Aorta (tissue), 5 donors: ENCODE results near the gene CSKMT. TPM values are rescaled to one million over a fixed set of nuclear protein-coding genes. Genes with fewer than 3 reads are reported as not detected.

Experiments used
- ATAC-seq: fragments of 200-7000 bp; cut with Tn5 transposase; one replicate; pipeline ENCODE4 v1.9.1; 2022; ENCODE audit warnings: moderate library complexity; ENCODE audit not compliant: low FRiP score
- DNase-seq, 2 donors: peaks; one replicate each; pipeline ENCODE4 v3.0.0-alpha.2; 2020
- H3K27ac ChIP-seq, 2 donors: one replicate each; pipeline ENCODE4 v1.5.1; 2013; ENCODE audit warnings: low read length in 2 of 2, mild to moderate bottlenecking in 2 of 2, moderate library complexity in 2 of 2, control low read depth in 1 of 2, inconsistent platforms in 1 of 2, low read depth in 1 of 2
- H3K27me3 ChIP-seq, 2 donors: one replicate each; pipeline ENCODE4 v1.6.1; 2013; ENCODE audit warnings: control low read depth in 1 of 2, low read length in 1 of 2, mild to moderate bottlenecking in 1 of 2, moderate library complexity in 1 of 2; ENCODE audit not compliant: insufficient read depth in 2 of 2, control insufficient read depth in 1 of 2
- H3K36me3 ChIP-seq, 2 donors: one replicate each; pipeline ENCODE4 v1.6.1; 2013; ENCODE audit warnings: control low read depth in 1 of 2, low read length in 1 of 2, mild to moderate bottlenecking in 1 of 2; ENCODE audit not compliant: insufficient read depth in 2 of 2, control insufficient read depth in 1 of 2
- H3K4me1 ChIP-seq, 2 donors: one replicate each; pipeline ENCODE4 v1.6.1; 2013; ENCODE audit warnings: low read length in 2 of 2, control low read depth in 1 of 2, mild to moderate bottlenecking in 1 of 2, moderate library complexity in 1 of 2; ENCODE audit not compliant: insufficient read depth in 2 of 2, control insufficient read depth in 1 of 2
- H3K4me3 ChIP-seq, 2 donors: one replicate each; pipeline ENCODE4 v1.5.1; 2013; ENCODE audit warnings: low read length in 2 of 2, control low read depth in 1 of 2, mild to moderate bottlenecking in 1 of 2
- H3K9me3 ChIP-seq: one replicate; pipeline ENCODE4 v1.6.1; 2013; ENCODE audit warnings: mild to moderate bottlenecking, low read length; ENCODE audit not compliant: control insufficient read depth
- WGBS, 2 donors: extraction: QIAGEN DNeasy Blood & Tissue Kit; methylation state at CpG; one replicate each; pipeline ENCODE4 v1.1.7; 2013; 5-methylcytosine and 5-hydroxymethylcytosine counted together
- intact Hi-C, 2 donors: fragments of 100-400 bp; cut with DNase I; formaldehyde crosslinking; loops; one replicate each; pipeline versions ENCODE4 v1.14.2 to v1.15.0; 2022
- polyA plus RNA-seq, 2 donors: library from polyadenylated mRNA; stranded (reverse); fragments of 200-250 nt; gene quantifications; one replicate each; pipeline ENCODE4 v1.2.3, GENCODE V29; 2013
- total RNA-seq, 2 donors: library from RNA; stranded (reverse); fragmentation: NEBNext Ultra II Directional; extraction: Animal tissue kit (Norgen Biotek cat#: 25700); gene quantifications; one replicate each; pipeline ENCODE4 v1.2.1, GENCODE V29; 2021
- donor health status: healthy with polysubstance abuse.
- donor health status: Bipolar disorder and iron deficiency.
- donor health status: DM: no; HTN: no; CAD: no.
- donor health status: DM: no; HTN: no; CAD: no.
- donor health status: DM: yes; HTN: yes; CAD: no.

CSKMT gene
- total and polyA plus RNA-seq, 4 donors, result 8.8 to 16.3 (median 11.4) TPM

DNA sequence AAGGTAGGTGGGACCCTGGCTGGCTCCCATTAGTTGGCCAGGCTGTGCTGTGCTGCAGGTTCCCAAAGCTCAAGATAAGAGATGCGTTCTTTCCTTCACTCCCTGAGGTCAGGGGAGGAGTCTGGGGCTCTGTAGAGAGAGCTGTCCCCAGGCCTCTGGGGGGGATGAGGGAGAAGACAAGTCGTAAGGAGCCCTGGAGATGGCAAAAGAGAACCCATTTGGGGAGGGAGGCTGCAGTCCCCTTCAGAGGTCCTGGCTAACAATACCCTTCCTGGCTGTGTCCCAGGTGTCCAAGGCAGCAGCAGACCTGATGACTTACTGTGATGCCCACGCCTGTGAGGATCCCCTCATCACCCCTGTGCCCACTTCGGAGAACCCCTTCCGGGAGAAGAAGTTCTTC lies 43.3 kb downstream of the CSKMT start:
- DNase-seq, result no peak
- Histone ChIP-seq H3K27ac (no peak overlapping the region), H3K9me3 (no peaks in the 10 kb centered on the region), H3K27me3 (no peaks in the 10 kb centered on the region), H3K36me3 (peaks cover 0 to 3% of the 10 kb centered on the region in 2 donors), H3K4me1 (no peaks in the 10 kb centered on the region), H3K4me3 (no peak overlapping the region)
- no peak for ATAC-seq
- WGBS, 2 donors, result 55% methylated on average over 5 of the region's 5 CpGs
- intact Hi-C loops, result loop anchor here in 1 of 2 donors (5.0 to 10.0 kb wide), 3 partner anchors 36 to 126 kb away; partner anchors contain the start of genes LBHD1, STX5, TEX54 and UQCC3

- Histone ChIP-seq H3K27ac (peak overlapping the region in 1 of 2 donors; percentile 82), H3K27me3 (no peaks in the 10 kb centered on the region), H3K4me3 (peak overlapping the region; percentile 27 to 56), H3K4me1 (no peaks in the 10 kb centered on the region), H3K36me3 (peaks cover 0 to 6% of the 10 kb centered on the region in 2 donors), H3K9me3 (no peaks in the 10 kb centered on the region)
- ATAC-seq (no peak), DNase-seq (peak in 1 of 2 donors; percentile 78)
- WGBS, 2 donors, result 2 to 3% methylated on average over 7 of the region's 7 CpGs
- intact Hi-C loops, result loop anchor here in 1 of 2 donors (5.0 to 10.0 kb wide), 3 partner anchors 36 to 126 kb away; partner anchors contain the start of genes LBHD1, STX5, TEX54 and UQCC3
Observed at GRCh38 chr11:62708793-62709192, 43.7 kb downstream of the CSKMT start.

DNA sequence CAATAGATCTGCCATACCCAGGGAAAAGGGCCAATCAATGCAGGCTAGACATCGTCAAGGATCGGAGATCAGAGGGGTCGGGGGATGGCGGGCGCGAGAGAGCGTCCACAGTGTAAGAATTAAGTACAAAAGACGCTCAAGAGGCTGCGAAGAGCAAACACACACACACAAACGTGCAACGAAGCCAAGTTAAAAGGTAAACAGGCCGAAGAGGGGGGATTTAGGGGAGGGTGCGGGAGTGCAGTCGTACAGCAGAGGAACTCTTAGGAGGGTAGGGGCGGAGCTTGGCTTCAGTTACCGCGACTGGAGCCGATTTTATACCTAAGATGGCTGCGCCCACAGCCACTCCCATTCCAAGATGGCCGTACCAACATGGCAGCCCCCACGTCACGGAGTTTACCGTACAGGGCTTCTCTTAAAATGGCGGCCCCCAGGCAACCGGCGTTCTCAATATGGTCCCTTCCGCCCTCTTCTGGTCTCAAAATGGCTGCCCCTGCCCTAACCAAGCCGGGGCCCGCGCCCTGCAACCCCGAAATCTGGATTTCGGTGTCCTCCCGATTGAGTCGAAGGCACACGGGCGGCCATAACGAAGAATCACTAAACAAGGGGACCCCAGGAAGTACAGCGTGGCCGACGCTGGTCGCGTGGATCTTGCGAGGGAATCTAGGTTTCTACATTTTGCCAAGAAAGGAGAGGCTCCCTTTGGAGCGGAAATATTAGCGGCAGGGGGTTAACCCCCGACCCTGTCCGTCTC lies 44.3 kb downstream of the CSKMT start:
- ATAC-seq (peak; percentile 95), DNase-seq (peak; percentile 98 to 99)
- 0% methylated on average over 47 of the region's 47 CpGs for WGBS, 2 donors
- intact Hi-C loops, result loop anchor here in 1 of 2 donors (5.0 to 10.0 kb wide), 3 partner anchors 37 to 125 kb away; partner anchors contain the start of genes LBHD1, STX5, TEX54 and UQCC3
- Histone ChIP-seq H3K4me1 (no peaks in the 10 kb centered on the region), H3K36me3 (peaks cover 3 to 8% of the 10 kb centered on the region in 2 donors), H3K27me3 (no peaks in the 10 kb centered on the region), H3K9me3 (no peaks in the 10 kb centered on the region), H3K27ac (peak overlapping the region; percentile 20 to 99), H3K4me3 (peak overlapping the region; percentile 43 to 56)

DNA sequence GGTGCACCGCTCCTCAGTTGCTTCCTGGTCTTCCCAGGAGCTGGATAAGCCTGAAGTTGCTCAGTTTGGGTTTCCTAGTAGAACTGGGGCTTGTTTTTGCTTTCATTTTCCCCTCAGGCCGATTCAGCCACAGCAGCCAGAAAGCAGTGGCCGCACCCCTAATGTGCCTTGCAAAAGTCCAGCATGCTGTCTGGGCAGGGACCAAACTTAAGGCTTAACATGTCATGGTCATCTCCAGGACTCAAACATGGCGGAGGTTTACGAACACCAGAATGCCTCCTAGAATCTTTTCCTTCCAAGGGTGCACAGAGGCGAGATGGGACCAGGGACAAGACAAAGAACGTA lies 44.9 kb downstream of the CSKMT start:
- ATAC-seq (no peak), DNase-seq (peak in 1 of 2 donors; percentile 73)
- Histone ChIP-seq H3K27me3 (no peaks in the 10 kb centered on the region), H3K9me3 (no peaks in the 10 kb centered on the region), H3K36me3 (peaks cover 3 to 12% of the 10 kb centered on the region in 2 donors), H3K4me3 (peak overlapping the region; percentile 43 to 55), H3K27ac (peak overlapping the region; percentile 20 to 99), H3K4me1 (no peaks in the 10 kb centered on the region)
- intact Hi-C loops, result no loop called here
- 54 to 56% methylated on average over 7 of the region's 7 CpGs for WGBS, 2 donors

GRCh38 chr11:62712276-62712812 lies 47.2 kb downstream of the CSKMT start:
- no peaks in the 10 kb centered on the region for H3K27me3 ChIP-seq
- DNase-seq, result peak in 1 of 2 donors; percentile 6
- no peaks in the 10 kb centered on the region for H3K4me1 ChIP-seq
- 70 to 71% methylated on average over 6 of the region's 6 CpGs for WGBS, 2 donors
- intact Hi-C loops, result no loop called here
- H3K27ac ChIP-seq, result no peak overlapping the region
- H3K36me3 ChIP-seq, result peaks cover 3 to 19% of the 10 kb centered on the region in 2 donors
- no peak for ATAC-seq
- no peaks in the 10 kb centered on the region for H3K9me3 ChIP-seq
- no peak overlapping the region for H3K4me3 ChIP-seq

DNA sequence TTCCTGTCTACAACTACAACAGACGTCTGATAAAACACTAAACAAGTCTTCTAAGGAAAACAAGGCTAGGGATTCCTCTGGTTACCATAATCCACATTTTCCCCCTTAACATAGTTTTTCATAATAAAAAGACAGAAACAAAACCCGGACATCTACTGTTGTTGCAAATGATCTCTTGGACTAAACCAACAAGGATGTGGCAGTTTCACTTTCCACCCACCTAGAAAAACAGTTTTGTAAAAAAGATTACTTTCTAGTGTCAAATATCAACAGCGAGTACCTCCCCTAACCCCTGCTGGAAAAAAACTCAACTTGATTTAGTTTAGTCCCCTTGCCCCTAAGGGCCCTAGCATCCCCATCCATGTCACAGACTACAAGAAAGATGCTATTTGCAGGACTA lies 47.7 kb downstream of the CSKMT start:
- Histone ChIP-seq H3K9me3 (no peaks in the 10 kb centered on the region), H3K27me3 (no peaks in the 10 kb centered on the region), H3K4me1 (no peaks in the 10 kb centered on the region), H3K4me3 (no peak overlapping the region), H3K36me3 (peaks cover 4 to 21% of the 10 kb centered on the region in 2 donors), H3K27ac (no peak overlapping the region)
- intact Hi-C loops, result no loop called here
- ATAC-seq, result no peak
- DNase-seq, result no peak
- WGBS, 2 donors, result 53% methylated on average over 3 of the region's 3 CpGs

- Histone ChIP-seq H3K27ac (no peak overlapping the region), H3K27me3 (no peaks in the 10 kb centered on the region), H3K4me1 (no peaks in the 10 kb centered on the region), H3K4me3 (no peak overlapping the region), H3K36me3 (peaks cover 5 to 22% of the 10 kb centered on the region in 2 donors), H3K9me3 (no peaks in the 10 kb centered on the region)
- 79 to 80% methylated on average over 2 of the region's 2 CpGs for WGBS, 2 donors
- intact Hi-C loops, result no loop called here
- DNase-seq (peak in 1 of 2 donors; percentile 14), ATAC-seq (no peak)
Observed at GRCh38 chr11:62713343-62713742, 48.2 kb downstream of the CSKMT start.

DNA sequence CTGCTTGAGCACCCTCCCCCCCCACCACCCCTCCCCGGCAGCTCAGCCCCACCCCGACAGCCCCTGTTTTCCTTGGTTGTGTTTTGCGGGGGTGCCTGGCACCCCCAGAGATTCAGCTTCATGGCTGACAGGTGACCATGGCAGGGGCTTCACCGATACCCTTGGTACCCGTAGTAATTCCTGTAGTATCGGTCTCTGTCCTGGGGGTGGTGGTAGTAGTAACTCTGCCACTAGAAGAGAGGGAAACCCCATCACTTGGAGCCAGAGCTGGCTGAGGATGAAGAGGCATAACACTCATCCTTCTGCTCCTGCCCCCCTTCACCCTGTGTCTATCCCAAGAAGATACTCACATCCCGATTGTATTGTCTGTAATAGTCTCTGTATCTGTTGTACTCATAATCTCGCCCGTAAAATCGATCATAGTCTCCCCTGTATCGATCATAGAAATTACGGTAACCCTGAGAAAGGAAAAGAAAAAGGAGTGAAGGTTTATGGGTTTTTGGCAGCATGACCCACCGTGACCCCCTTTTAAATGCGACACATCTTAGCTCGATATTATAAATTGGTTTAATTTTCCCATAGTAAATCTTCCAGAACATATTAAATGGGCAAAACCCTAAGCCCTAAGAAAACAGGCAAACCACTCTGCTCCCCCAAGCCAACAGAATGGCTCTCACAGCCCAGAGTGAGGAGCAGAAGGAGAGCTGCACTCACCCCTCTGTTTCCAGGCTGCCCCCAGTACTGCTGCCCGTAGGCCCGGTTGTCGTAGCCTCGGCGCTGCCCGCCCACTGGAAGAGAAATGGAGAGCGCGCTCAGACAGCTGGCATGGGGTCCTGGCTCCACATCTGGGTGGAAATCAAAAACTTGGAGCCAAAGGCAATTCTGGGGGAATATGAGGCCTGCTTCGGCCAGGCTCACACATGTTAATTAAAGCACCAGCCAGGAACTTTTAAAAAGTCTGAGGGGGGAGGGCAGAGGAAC lies 50.3 kb downstream of the CSKMT start:
- no peak overlapping the region for H3K4me3 ChIP-seq
- no peak for DNase-seq
- H3K27me3 ChIP-seq, result no peaks in the 10 kb centered on the region
- intact Hi-C loops, result no loop called here
- ATAC-seq, result no peak
- H3K27ac ChIP-seq, result no peak overlapping the region
- H3K36me3 ChIP-seq, result peaks cover 9 to 23% of the 10 kb centered on the region in 2 donors
- WGBS, 2 donors, result 88% methylated on average over 22 to 24 of the region's 24 CpGs
- H3K9me3 ChIP-seq, result no peaks in the 10 kb centered on the region
- no peaks in the 10 kb centered on the region for H3K4me1 ChIP-seq
